ENCODE measurements around the gene TIMM17A.

Gene TIMM17A

DNA sequence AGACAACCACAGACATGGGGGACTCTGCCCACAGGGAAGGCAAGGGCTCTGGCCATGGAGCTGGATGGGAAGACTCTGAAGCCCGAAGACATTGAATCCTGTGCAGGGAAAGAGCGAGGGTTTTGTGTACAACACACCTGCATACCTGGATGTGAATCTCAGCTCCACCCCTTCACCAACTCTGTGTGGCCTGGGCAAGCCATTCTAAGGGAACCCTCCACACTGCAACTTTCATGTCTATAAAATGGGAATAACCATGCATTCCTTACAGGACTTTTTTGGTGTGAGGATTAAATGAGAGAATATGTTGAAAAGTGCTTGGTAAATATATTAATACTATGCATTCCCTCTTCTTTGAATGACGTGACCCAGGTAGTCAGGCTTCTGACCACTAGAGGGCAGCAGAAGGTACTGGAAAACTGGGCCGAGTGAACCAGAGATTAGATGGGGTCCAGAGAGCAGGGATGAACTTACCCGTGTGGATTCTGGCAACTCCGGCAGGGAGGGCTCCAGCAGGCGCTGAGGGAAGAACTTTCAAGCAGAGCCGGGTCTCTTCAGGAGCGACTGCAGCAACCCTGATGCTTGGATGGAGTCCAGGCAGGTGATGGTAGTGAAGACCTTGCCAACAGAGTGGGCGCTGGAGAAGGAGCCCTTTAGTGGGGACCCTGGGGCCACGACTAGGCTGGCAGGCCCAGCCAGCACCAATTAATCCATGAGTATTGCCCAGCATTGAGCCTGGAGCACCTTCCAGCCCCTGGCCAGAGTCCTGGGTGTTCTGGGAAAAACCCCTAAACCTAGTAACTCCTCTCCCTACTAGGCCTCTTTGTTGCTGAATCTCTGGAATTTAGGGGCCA, 54.2 kb downstream of the TIMM17A start:
- Histone ChIP-seq H4K8ac (ENCODE audit: low read depth, low read length) (no peak overlapping the region), H3K4me3 (ENCODE audit: low read length) (no peak overlapping the region), H3K4me2 (ENCODE audit: low read length) (peak overlapping the region; percentile 27), H3K79me2 (ENCODE audit: control insufficient read depth, insufficient read depth, low read length) (no peaks in the 10 kb centered on the region), H3K4ac (ENCODE audit: low read depth, low read length) (peak overlapping the region; percentile 59), H2BK15ac (replicated peaks; ENCODE audit: low read depth) (peak overlapping the region; percentile 47), H3K9ac (ENCODE audit: low read length) (peak overlapping the region; percentile 51), H3K36me3 (ENCODE audit: control insufficient read depth, insufficient read depth, low read length) (peaks cover 4% of the 10 kb centered on the region), H3K79me1 (ENCODE audit: low read length) (peaks cover 2% of the 10 kb centered on the region), H2BK5ac (ENCODE audit: low read length) (peak overlapping the region; percentile 83), H2AK5ac (ENCODE audit: low read length) (peak overlapping the region; percentile 5), H2BK120ac (ENCODE audit: low read depth, low read length) (no peak overlapping the region), H3K18ac (ENCODE audit: low read length) (peak overlapping the region; percentile 77), H3K27me3 (ENCODE audit: insufficient read depth, low read length, poor library complexity) (no peaks in the 10 kb centered on the region), H4K5ac (ENCODE audit: low read length) (no peak overlapping the region), H3K4me1 (ENCODE audit: control insufficient read depth, low read depth, low read length) (peaks cover 23% of the 10 kb centered on the region), H3K56ac (ENCODE audit: low read length) (peak overlapping the region; percentile 72), H3K23ac (ENCODE audit: low read length) (no peak overlapping the region), H3K27ac (ENCODE audit: low read depth, low read length) (peak overlapping the region; percentile 72)
- DNase-seq = peak; percentile 93
- no CpG with 5 or more reads among the region's 11 CpGs for WGBS (ENCODE audit: extremely low coverage, insufficient coverage, low lambda C conversion rate)

DNA sequence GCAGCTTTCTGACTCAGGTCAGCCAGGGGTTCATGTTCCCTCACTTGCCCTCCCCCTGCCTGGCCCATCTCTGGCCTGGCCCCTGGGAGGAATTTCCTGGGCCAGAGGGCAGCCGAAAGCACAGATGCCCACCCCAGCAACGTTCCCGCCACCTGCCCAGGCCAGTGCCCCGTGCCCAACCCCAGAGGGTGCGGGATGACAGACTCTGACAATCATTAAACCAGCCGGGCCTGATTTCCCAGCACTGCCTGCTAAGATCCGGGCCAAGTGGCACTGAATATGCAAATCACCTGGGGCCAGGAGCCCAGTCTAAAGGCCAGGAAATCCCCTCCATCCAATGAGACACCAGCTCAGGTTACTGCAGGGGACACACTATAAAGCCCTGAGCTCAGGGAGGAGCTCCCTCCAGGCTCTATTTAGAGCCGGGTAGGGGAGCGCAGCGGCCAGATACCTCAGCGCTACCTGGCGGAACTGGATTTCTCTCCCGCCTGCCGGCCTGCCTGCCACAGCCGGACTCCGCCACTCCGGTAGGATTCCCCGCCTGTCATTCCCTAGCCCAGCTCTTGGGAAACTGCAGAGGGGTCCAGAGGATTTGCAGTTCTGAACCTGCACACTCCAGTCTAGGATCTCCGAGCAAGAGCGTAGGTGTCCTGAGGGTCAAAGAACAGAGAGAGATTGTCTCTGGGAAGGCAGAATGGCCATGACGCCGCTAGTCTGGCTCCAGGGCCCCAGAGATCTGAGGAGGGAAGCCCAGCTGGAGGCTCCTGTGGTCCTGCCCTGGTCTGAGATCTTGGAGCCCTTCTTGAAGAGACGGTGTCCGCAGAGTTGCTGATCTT, 55.1 kb downstream of the TIMM17A start, which contains the start of gene ELF3:
Gene ELF3 (plus strand): TSS at position 408 of the 836 bp plus-strand sequence. CDS start 550 bp downstream, outside the sequence.
- Histone ChIP-seq H2AK5ac (ENCODE audit: low read length) (peak within 1 kb of the TSS; percentile 5), H3K9ac (ENCODE audit: low read length) (peak within 1 kb of the TSS; percentile 66), H4K8ac (ENCODE audit: low read depth, low read length) (no peak within 1 kb of the TSS), H3K36me3 (ENCODE audit: control insufficient read depth, insufficient read depth, low read length) (no peaks in the 10 kb centered on the region), H3K4me1 (ENCODE audit: control insufficient read depth, low read depth, low read length) (peaks cover 23% of the 10 kb centered on the region), H3K4me2 (ENCODE audit: low read length) (peak within 1 kb of the TSS; percentile 66), H3K27ac (ENCODE audit: low read depth, low read length) (peak within 1 kb of the TSS; percentile 72), H3K23ac (ENCODE audit: low read length) (no peak within 1 kb of the TSS), H2BK15ac (replicated peaks; ENCODE audit: low read depth) (no peak within 1 kb of the TSS), H3K79me2 (ENCODE audit: control insufficient read depth, insufficient read depth, low read length) (no peaks in the 10 kb centered on the region), H3K79me1 (ENCODE audit: low read length) (peaks cover 2% of the 10 kb centered on the region), H2BK120ac (ENCODE audit: low read depth, low read length) (no peak within 1 kb of the TSS), H3K27me3 (ENCODE audit: insufficient read depth, low read length, poor library complexity) (no peaks in the 10 kb centered on the region), H3K56ac (ENCODE audit: low read length) (peak within 1 kb of the TSS; percentile 87), H3K18ac (ENCODE audit: low read length) (peak within 1 kb of the TSS; percentile 77), H4K5ac (ENCODE audit: low read length) (no peak within 1 kb of the TSS), H2BK5ac (ENCODE audit: low read length) (peak within 1 kb of the TSS; percentile 83), H3K4me3 (ENCODE audit: low read length) (peak within 1 kb of the TSS; percentile 26), H3K4ac (ENCODE audit: low read depth, low read length) (peak within 1 kb of the TSS; percentile 59)
- DNase-seq = peak; percentile 99
- WGBS (ENCODE audit: extremely low coverage, insufficient coverage, low lambda C conversion rate) = no CpG with 5 or more reads among the region's 24 CpGs

DNA sequence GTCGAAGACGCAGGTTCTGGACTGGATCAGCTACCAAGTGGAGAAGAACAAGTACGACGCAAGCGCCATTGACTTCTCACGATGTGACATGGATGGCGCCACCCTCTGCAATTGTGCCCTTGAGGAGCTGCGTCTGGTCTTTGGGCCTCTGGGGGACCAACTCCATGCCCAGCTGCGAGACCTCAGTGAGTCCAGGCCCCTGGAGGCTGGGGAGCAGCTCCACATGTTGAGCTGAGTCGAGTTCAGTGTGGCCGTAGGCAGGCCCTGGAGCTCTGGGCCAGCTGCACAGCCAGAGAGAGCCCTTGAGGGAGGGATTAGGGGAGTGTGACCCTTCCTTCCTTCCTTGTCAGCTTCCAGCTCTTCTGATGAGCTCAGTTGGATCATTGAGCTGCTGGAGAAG, 56.7 kb downstream of the TIMM17A start:
- Histone ChIP-seq H3K36me3 (ENCODE audit: control insufficient read depth, insufficient read depth, low read length) (no peaks in the 10 kb centered on the region), H3K79me1 (ENCODE audit: low read length) (peaks cover 2% of the 10 kb centered on the region), H3K27me3 (ENCODE audit: insufficient read depth, low read length, poor library complexity) (no peaks in the 10 kb centered on the region), H3K4me2 (ENCODE audit: low read length) (no peak overlapping the region), H4K5ac (ENCODE audit: low read length) (no peak overlapping the region), H2BK120ac (ENCODE audit: low read depth, low read length) (no peak overlapping the region), H3K23ac (ENCODE audit: low read length) (no peak overlapping the region), H2AK5ac (ENCODE audit: low read length) (no peak overlapping the region), H3K4me1 (ENCODE audit: control insufficient read depth, low read depth, low read length) (peaks cover 23% of the 10 kb centered on the region), H2BK15ac (replicated peaks; ENCODE audit: low read depth) (no peak overlapping the region), H2BK5ac (ENCODE audit: low read length) (no peak overlapping the region), H3K79me2 (ENCODE audit: control insufficient read depth, insufficient read depth, low read length) (no peaks in the 10 kb centered on the region), H3K18ac (ENCODE audit: low read length) (no peak overlapping the region), H4K8ac (ENCODE audit: low read depth, low read length) (no peak overlapping the region), H3K4ac (ENCODE audit: low read depth, low read length) (no peak overlapping the region), H3K27ac (ENCODE audit: low read depth, low read length) (no peak overlapping the region), H3K4me3 (ENCODE audit: low read length) (no peak overlapping the region), H3K56ac (ENCODE audit: low read length) (no peak overlapping the region), H3K9ac (ENCODE audit: low read length) (no peak overlapping the region)
- DNase-seq = no peak
- WGBS (ENCODE audit: extremely low coverage, insufficient coverage, low lambda C conversion rate) = no CpG with 5 or more reads among the region's 11 CpGs

DNA sequence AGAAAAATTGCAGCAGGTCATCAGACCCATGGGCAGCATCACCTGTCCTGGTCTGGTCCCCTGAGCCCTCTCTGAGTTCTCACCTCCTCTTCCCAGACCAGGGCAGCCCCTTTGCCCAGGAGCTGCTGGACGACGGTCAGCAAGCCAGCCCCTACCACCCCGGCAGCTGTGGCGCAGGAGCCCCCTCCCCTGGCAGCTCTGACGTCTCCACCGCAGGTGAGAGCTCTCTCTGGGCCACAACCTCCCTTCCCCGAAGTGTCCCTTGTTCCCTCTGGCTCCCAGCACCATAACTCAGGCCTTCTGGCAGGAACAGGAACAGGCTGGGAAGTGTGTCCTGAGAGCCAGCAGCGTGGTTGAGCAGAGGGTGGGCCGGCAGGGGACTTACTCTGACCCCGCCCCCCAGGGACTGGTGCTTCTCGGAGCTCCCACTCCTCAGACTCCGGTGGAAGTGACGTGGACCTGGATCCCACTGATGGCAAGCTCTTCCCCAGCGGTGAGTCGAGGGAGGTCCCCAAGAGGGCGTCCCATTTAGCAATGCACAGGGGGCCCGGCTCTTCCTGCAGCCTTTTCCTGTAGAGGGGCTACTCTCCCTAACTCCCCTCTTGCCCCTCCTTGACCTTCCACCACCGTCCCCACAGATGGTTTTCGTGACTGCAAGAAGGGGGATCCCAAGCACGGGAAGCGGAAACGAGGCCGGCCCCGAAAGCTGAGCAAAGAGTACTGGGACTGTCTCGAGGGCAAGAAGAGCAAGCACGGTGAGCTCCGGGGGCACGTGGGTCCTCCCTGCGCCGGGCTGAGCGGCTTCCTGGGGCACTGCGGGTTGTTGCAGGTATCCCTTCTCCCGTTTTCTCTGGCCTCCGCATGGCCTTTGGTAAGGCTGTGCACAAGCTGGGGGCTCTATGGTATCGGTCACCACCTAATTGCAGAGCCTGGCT, 57.5 kb downstream of the TIMM17A start:
- no CpG with 5 or more reads among the region's 35 CpGs for WGBS (ENCODE audit: extremely low coverage, insufficient coverage, low lambda C conversion rate)
- Histone ChIP-seq H3K27ac (ENCODE audit: low read depth, low read length) (no peak overlapping the region), H4K8ac (ENCODE audit: low read depth, low read length) (no peak overlapping the region), H3K4ac (ENCODE audit: low read depth, low read length) (no peak overlapping the region), H3K56ac (ENCODE audit: low read length) (no peak overlapping the region), H3K4me3 (ENCODE audit: low read length) (no peak overlapping the region), H2BK5ac (ENCODE audit: low read length) (no peak overlapping the region), H4K5ac (ENCODE audit: low read length) (no peak overlapping the region), H2AK5ac (ENCODE audit: low read length) (no peak overlapping the region), H3K79me2 (ENCODE audit: control insufficient read depth, insufficient read depth, low read length) (no peaks in the 10 kb centered on the region), H3K18ac (ENCODE audit: low read length) (no peak overlapping the region), H3K36me3 (ENCODE audit: control insufficient read depth, insufficient read depth, low read length) (no peaks in the 10 kb centered on the region), H3K79me1 (ENCODE audit: low read length) (peaks cover 2% of the 10 kb centered on the region), H2BK15ac (replicated peaks; ENCODE audit: low read depth) (no peak overlapping the region), H2BK120ac (ENCODE audit: low read depth, low read length) (no peak overlapping the region), H3K23ac (ENCODE audit: low read length) (no peak overlapping the region), H3K9ac (ENCODE audit: low read length) (no peak overlapping the region), H3K27me3 (ENCODE audit: insufficient read depth, low read length, poor library complexity) (no peaks in the 10 kb centered on the region), H3K4me2 (ENCODE audit: low read length) (no peak overlapping the region), H3K4me1 (ENCODE audit: control insufficient read depth, low read depth, low read length) (peaks cover 16% of the 10 kb centered on the region)
- DNase-seq = no peak

DNA sequence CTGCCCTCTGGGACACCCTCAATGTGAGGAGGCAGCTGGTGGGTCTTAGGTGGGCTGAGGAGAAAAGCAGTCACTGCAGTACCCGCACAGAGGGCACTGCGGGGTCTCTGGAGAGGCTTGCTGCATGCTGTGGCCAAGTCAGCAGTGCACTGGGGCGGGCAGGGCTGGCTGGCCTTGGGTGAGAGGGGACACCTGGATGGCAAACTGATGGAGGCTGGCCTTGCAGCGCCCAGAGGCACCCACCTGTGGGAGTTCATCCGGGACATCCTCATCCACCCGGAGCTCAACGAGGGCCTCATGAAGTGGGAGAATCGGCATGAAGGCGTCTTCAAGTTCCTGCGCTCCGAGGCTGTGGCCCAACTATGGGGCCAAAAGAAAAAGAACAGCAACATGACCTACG, 58.3 kb downstream of the TIMM17A start:
- WGBS (ENCODE audit: extremely low coverage, insufficient coverage, low lambda C conversion rate) = no CpG with 5 or more reads among the region's 12 CpGs
- peaks cover 19% of the 10 kb centered on the region for H3K4me1 ChIP-seq (ENCODE audit: control insufficient read depth, low read depth, low read length)

More for the DNA sequence above, 58.3 kb downstream of the TIMM17A start:
- H3K27ac ChIP-seq (ENCODE audit: low read depth, low read length) = no peak overlapping the region
- no peak overlapping the region for H2BK15ac ChIP-seq (replicated peaks; ENCODE audit: low read depth)
- H3K23ac ChIP-seq (ENCODE audit: low read length) = no peak overlapping the region
- no peak overlapping the region for H3K9ac ChIP-seq (ENCODE audit: low read length)
- no peaks in the 10 kb centered on the region for H3K79me2 ChIP-seq (ENCODE audit: control insufficient read depth, insufficient read depth, low read length)
- no peaks in the 10 kb centered on the region for H3K27me3 ChIP-seq (ENCODE audit: insufficient read depth, low read length, poor library complexity)
- no peak overlapping the region for H4K5ac ChIP-seq (ENCODE audit: low read length)
- H2BK5ac ChIP-seq (ENCODE audit: low read length) = no peak overlapping the region
- H2BK120ac ChIP-seq (ENCODE audit: low read depth, low read length) = no peak overlapping the region
- H3K4ac ChIP-seq (ENCODE audit: low read depth, low read length) = no peak overlapping the region
- H3K4me3 ChIP-seq (ENCODE audit: low read length) = no peak overlapping the region
- no peak overlapping the region for H3K18ac ChIP-seq (ENCODE audit: low read length)
- H3K56ac ChIP-seq (ENCODE audit: low read length) = no peak overlapping the region
- no peaks in the 10 kb centered on the region for H3K36me3 ChIP-seq (ENCODE audit: control insufficient read depth, insufficient read depth, low read length)
- peaks cover 2% of the 10 kb centered on the region for H3K79me1 ChIP-seq (ENCODE audit: low read length)
- DNase-seq = no peak
- H4K8ac ChIP-seq (ENCODE audit: low read depth, low read length) = no peak overlapping the region
- H3K4me2 ChIP-seq (ENCODE audit: low read length) = no peak overlapping the region
- H2AK5ac ChIP-seq (ENCODE audit: low read length) = no peak overlapping the region
